KMS-11 (cell line): ENCODE results near the gene FBH1.

Experiments used
- H2AFZ ChIP-seq: fragments of 200-600 bp; sonication (generic); 2 replicates; pipeline ENCODE4 v1.6.1; 2016; ENCODE audit warnings: antibody characterized with exemption, mixed run types, low read depth
- H3K27ac ChIP-seq: fragments of 200-600 bp; sonication (generic); 2 replicates; pipeline ENCODE4 v1.6.1; 2016; ENCODE audit warnings: mild to moderate bottlenecking, mixed run types
- H3K27me3 ChIP-seq: fragments of 200-600 bp; sonication (generic); 2 replicates; pipeline ENCODE4 v1.6.1; 2017; ENCODE audit warnings: mild to moderate bottlenecking, low read depth, mixed run types, moderate library complexity; ENCODE audit not compliant: insufficient read depth
- H3K36me3 ChIP-seq: fragments of 200-600 bp; sonication (generic); 2 replicates; pipeline ENCODE4 v1.6.1; 2017; ENCODE audit warnings: mild to moderate bottlenecking, mixed run types; ENCODE audit not compliant: insufficient read depth
- H3K4me1 ChIP-seq: fragments of 200-600 bp; sonication (generic); 2 replicates; pipeline ENCODE4 v1.6.1; 2016; ENCODE audit warnings: mild to moderate bottlenecking, low read depth, mixed run types; ENCODE audit not compliant: poor library complexity, severe bottlenecking
- H3K4me2 ChIP-seq: fragments of 200-600 bp; sonication (generic); 2 replicates; pipeline ENCODE4 v1.7.0; 2016; ENCODE audit warnings: mild to moderate bottlenecking, mixed run types
- H3K4me3 ChIP-seq: fragments of 200-600 bp; sonication (generic); IDR thresholded peaks from 2 replicates; pipeline ENCODE4 v1.6.1; 2017; ENCODE audit warnings: low read depth, low read length, mixed read lengths; ENCODE audit not compliant: insufficient read depth
- H3K79me2 ChIP-seq: fragments of 200-600 bp; sonication (generic); 2 replicates; pipeline ENCODE4 v1.6.1; 2016; ENCODE audit warnings: low read depth, mixed run types; ENCODE audit not compliant: insufficient read depth
- H3K9ac ChIP-seq: fragments of 200-600 bp; sonication (generic); 2 replicates; pipeline ENCODE4 v1.6.1; 2016; ENCODE audit warnings: mild to moderate bottlenecking, mixed run types
- H4K20me1 ChIP-seq: fragments of 200-600 bp; sonication (generic); 2 replicates; pipeline ENCODE4 v1.6.1; 2016; ENCODE audit warnings: mild to moderate bottlenecking, mixed run types; ENCODE audit not compliant: insufficient read depth
- TF ChIP-seq, protein P1 (sequence below): fragments of 200-600 bp; sonication (generic); conservative IDR thresholded peaks from 2 replicates; pipeline ENCODE4 v1.6.1; 2017; ENCODE audit warnings: low read depth, mild to moderate bottlenecking, antibody characterized with exemption, low read length, moderate library complexity, mixed read lengths

FBH1 gene

DNA sequence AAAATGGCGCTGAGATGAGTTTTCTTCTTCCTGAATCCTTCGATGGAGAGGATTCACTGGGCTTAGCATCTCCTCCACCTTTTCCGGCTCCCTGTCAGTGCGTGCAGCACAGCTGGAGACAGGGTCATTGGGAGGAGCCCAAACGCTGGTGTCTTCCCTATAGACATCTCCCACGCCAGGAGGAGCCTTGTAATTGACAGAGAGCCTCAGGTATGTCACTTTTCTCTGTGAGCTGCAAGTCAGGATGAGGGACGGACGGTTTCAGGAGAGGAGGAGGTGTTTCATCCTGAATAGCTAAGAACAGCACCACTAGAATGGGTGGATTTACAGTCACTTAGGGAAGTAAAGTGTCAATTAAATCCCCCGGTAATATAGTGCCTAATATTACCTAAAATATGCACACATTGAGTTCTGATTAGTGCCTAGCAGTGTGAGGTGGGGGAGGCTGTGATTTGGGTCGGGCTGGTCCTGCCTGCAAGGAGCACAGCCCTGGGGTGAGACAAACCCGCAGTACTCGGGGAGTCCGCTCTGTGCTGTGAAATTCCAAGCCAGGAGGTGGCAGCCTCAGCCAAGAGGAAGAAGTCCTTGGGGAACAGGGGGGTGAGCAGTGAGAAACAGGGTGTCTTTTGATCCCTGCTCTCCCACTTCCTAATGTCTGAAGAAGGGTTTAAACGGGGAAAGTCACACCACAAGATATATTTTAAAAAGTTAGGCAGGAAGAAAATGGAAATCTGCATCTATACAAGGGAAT, 59.1 kb downstream of the FBH1 start:
- H3K36me3 ChIP-seq: no peaks in the 10 kb centered on the region
- no peak overlapping the region for H3K4me2 ChIP-seq
- TF ChIP-seq, protein P1, sequence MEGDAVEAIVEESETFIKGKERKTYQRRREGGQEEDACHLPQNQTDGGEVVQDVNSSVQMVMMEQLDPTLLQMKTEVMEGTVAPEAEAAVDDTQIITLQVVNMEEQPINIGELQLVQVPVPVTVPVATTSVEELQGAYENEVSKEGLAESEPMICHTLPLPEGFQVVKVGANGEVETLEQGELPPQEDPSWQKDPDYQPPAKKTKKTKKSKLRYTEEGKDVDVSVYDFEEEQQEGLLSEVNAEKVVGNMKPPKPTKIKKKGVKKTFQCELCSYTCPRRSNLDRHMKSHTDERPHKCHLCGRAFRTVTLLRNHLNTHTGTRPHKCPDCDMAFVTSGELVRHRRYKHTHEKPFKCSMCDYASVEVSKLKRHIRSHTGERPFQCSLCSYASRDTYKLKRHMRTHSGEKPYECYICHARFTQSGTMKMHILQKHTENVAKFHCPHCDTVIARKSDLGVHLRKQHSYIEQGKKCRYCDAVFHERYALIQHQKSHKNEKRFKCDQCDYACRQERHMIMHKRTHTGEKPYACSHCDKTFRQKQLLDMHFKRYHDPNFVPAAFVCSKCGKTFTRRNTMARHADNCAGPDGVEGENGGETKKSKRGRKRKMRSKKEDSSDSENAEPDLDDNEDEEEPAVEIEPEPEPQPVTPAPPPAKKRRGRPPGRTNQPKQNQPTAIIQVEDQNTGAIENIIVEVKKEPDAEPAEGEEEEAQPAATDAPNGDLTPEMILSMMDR: no peak
- H3K27ac ChIP-seq: no peak overlapping the region
- H3K79me2 ChIP-seq: no peaks in the 10 kb centered on the region
- no peak overlapping the region for H3K9ac ChIP-seq
- no peaks in the 10 kb centered on the region for H3K4me1 ChIP-seq
- no peak overlapping the region for H3K4me3 ChIP-seq
- no peaks in the 10 kb centered on the region for H3K27me3 ChIP-seq
- H2AFZ ChIP-seq: no peak overlapping the region
- no peaks in the 10 kb centered on the region for H4K20me1 ChIP-seq

DNA sequence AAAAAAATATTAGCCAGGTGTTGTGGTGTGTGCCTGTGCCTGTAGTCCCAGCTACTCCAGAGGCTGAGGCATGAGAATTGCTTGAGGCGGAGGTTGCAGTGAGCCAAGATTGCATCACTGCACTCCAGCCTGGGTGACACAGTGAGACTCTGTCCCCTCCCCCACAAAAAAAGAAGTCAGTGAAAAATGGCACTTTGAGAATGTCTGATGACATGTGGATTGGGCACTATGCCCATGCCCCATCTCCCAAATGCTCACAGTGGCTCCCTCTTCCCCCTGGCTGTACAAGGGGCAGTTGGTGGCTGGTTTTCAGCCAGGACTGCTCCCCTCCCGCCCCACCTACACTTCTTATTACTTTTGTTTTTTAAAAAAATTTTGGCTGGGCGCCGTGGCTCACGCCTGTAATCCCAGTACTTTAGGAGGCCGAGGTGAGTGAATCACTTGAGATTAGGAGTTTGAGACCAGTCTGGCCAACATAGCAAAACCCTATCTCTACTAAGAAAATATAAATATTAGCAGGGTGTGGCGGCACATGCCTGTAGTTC, 61.2 kb downstream of the FBH1 start:
- Histone ChIP-seq H3K27me3 (no peaks in the 10 kb centered on the region), H3K9ac (no peak overlapping the region), H4K20me1 (no peaks in the 10 kb centered on the region), H3K4me2 (no peak overlapping the region), H3K79me2 (no peaks in the 10 kb centered on the region), H3K4me3 (no peak overlapping the region), H3K36me3 (no peaks in the 10 kb centered on the region), H2AFZ (no peak overlapping the region), H3K4me1 (peaks cover 6% of the 10 kb centered on the region), H3K27ac (no peak overlapping the region)
- TF ChIP-seq, protein P1: no peak

GRCh38 chr10:5951721-5952407, 61.8 kb downstream of the FBH1 start:
- H3K79me2 ChIP-seq: no peaks in the 10 kb centered on the region

GRCh38 chr10:5952731-5953385, 62.8 kb downstream of the FBH1 start:
- Histone ChIP-seq H4K20me1 (no peaks in the 10 kb centered on the region), H3K79me2 (no peaks in the 10 kb centered on the region), H3K27me3 (no peaks in the 10 kb centered on the region), H2AFZ (no peak overlapping the region), H3K9ac (no peak overlapping the region), H3K4me3 (no peak overlapping the region), H3K36me3 (no peaks in the 10 kb centered on the region), H3K27ac (no peak overlapping the region), H3K4me2 (no peak overlapping the region), H3K4me1 (peaks cover 6% of the 10 kb centered on the region)
- TF ChIP-seq, protein P1: no peak

More at GRCh38 chr10:5951721-5952407, 61.8 kb downstream of the FBH1 start:
- Histone ChIP-seq H3K4me3 (no peak overlapping the region), H2AFZ (no peak overlapping the region), H3K27me3 (no peaks in the 10 kb centered on the region), H3K4me2 (no peak overlapping the region), H4K20me1 (no peaks in the 10 kb centered on the region), H3K27ac (no peak overlapping the region), H3K4me1 (peaks cover 6% of the 10 kb centered on the region), H3K9ac (no peak overlapping the region), H3K36me3 (no peaks in the 10 kb centered on the region)
- TF ChIP-seq, protein P1: no peak
